ENCODE measurements around the gene ERI3.

Gene ERI3

DNA sequence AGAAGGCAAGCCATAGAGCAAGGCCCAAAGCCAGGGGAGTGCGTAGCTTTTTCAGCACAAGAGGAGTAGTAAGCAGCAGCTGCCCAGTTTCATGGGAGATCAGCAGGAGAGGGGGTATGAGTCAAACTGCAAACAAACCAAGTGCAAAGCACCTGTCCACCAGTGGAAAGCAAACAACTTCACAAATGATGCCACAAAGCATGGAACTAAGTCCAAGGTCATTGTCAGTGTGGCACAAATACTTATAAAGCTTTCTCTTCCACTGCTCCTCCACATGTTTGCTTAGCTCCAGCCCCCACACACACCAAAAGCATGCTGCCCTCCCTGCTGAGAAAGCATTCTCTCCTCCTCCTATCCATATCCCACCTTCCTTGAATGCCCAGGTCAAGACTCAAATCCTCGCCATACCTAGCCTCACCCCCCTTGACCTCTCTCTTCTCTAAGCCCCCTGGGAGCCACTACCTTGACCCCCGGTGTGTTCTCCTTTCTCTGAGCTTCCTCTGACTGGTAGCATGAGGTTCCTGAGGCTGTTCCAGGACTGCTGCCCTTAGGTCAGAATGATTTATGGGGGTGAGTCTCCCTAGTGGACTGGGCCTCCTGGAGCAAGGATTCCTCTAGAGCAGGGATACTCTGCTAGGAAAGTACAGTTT is 71.4 kb downstream of the ERI3 start:
- ATAC-seq (ENCODE audit: low read depth) (no peak), DNase-seq (ENCODE audit: low spot score) (no peak)
- H3K4me1 ChIP-seq (ENCODE audit: insufficient read depth, poor library complexity, severe bottlenecking) = no peaks in the 10 kb centered on the region
- TF ChIP-seq, protein P1, sequence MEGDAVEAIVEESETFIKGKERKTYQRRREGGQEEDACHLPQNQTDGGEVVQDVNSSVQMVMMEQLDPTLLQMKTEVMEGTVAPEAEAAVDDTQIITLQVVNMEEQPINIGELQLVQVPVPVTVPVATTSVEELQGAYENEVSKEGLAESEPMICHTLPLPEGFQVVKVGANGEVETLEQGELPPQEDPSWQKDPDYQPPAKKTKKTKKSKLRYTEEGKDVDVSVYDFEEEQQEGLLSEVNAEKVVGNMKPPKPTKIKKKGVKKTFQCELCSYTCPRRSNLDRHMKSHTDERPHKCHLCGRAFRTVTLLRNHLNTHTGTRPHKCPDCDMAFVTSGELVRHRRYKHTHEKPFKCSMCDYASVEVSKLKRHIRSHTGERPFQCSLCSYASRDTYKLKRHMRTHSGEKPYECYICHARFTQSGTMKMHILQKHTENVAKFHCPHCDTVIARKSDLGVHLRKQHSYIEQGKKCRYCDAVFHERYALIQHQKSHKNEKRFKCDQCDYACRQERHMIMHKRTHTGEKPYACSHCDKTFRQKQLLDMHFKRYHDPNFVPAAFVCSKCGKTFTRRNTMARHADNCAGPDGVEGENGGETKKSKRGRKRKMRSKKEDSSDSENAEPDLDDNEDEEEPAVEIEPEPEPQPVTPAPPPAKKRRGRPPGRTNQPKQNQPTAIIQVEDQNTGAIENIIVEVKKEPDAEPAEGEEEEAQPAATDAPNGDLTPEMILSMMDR (IDR thresholded peaks at IDR 0.05; ENCODE audit: poor library complexity, severe bottlenecking) = no peak
- H3K27me3 ChIP-seq (ENCODE audit: insufficient read depth, poor library complexity, severe bottlenecking) = no peaks in the 10 kb centered on the region
- peaks cover 22% of the 10 kb centered on the region for H3K36me3 ChIP-seq (ENCODE audit: low read depth)
- no peaks in the 10 kb centered on the region for H3K9me3 ChIP-seq (ENCODE audit: severe bottlenecking)
- H3K27ac ChIP-seq (ENCODE audit: poor library complexity, severe bottlenecking) = no peak overlapping the region
- H3K4me3 ChIP-seq (ENCODE audit: severe bottlenecking) = no peak overlapping the region

DNA sequence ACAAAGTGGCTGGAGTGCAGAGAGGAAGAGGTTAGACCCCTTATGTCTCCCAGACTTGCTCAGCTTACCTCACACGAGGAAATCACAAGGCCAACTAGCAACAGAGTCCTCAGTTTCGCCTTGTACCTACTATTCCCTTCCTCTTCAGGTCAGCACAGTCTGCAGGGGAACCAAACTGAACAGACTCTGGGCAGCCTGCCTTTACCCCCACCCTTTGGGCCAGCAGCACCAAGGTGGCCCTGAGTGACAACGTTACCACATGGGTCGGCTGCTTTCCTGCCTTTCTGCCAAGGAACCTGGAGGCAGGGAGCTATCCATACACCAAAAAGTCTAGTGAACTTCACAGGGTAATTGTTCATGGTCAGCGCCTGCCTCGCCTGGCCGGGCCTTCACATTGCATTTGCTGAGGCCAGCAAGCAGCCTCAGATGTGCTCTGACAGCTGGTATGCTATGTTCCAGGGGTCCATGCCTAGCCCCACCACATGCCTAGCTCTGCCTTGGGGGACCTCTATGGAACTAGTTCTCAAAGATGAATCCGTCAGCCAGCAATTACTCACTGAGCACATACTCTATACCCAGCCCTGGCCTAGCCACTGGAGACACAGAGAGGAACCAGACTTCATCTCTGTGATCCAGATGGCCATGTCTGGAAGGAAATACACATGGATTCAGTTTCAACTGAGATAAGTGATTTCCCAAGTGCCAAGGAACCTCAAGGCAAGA is 72.2 kb downstream of the ERI3 start:
- no peaks in the 10 kb centered on the region for H3K9me3 ChIP-seq (ENCODE audit: severe bottlenecking)
- DNase-seq (ENCODE audit: low spot score) = no peak
- H3K36me3 ChIP-seq (ENCODE audit: low read depth) = peaks cover 20% of the 10 kb centered on the region
- no peak overlapping the region for H3K4me3 ChIP-seq (ENCODE audit: severe bottlenecking)
- TF ChIP-seq, protein P1 (IDR thresholded peaks at IDR 0.05; ENCODE audit: poor library complexity, severe bottlenecking) = no peak
- H3K27me3 ChIP-seq (ENCODE audit: insufficient read depth, poor library complexity, severe bottlenecking) = no peaks in the 10 kb centered on the region
- ATAC-seq (ENCODE audit: low read depth) = no peak
- H3K27ac ChIP-seq (ENCODE audit: poor library complexity, severe bottlenecking) = no peak overlapping the region
- H3K4me1 ChIP-seq (ENCODE audit: insufficient read depth, poor library complexity, severe bottlenecking) = no peaks in the 10 kb centered on the region

DNA sequence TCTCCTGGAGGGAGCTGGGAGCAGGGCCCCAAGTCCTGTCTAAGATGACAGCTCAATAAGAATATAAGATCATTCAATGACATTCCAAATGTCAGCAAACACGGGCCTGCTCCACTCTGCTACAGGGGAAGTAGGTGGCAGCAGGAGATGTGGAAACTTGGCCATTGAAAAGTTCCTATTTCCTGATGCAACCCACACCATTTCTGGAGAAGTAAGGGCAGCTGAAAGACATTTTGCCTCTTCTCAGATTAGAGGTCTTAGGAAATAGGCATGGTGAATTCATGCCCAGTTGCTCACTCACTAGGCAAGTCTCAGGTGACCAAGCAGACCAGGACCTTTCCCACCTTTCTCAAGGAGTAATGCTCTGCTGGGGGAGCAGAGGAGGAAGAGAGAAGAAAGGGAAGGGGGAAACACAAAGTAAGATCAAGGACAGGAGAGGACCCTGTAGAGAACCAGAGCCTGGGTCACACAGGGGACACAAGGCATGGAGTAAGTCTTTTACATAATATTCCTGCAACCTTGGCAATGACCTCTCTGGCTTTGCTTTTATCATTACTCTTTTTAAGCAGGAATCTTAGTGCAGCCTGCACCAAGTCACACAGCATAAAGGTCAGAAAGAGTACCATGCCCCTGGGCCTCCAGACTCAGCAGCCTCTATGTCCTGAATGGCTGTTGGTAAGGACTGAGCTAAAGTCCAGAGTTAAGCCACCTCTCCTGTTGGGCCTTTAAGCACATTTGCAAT is 72.9 kb downstream of the ERI3 start:
- TF ChIP-seq, protein P1 (IDR thresholded peaks at IDR 0.05; ENCODE audit: poor library complexity, severe bottlenecking) = no peak
- DNase-seq (ENCODE audit: low spot score) (no peak), ATAC-seq (ENCODE audit: low read depth) (no peak)
- H3K4me1 ChIP-seq (ENCODE audit: insufficient read depth, poor library complexity, severe bottlenecking) = no peaks in the 10 kb centered on the region
- no peak overlapping the region for H3K4me3 ChIP-seq (ENCODE audit: severe bottlenecking)
- no peak overlapping the region for H3K27ac ChIP-seq (ENCODE audit: poor library complexity, severe bottlenecking)
- H3K36me3 ChIP-seq (ENCODE audit: low read depth) = peaks cover 20% of the 10 kb centered on the region
- no peaks in the 10 kb centered on the region for H3K27me3 ChIP-seq (ENCODE audit: insufficient read depth, poor library complexity, severe bottlenecking)
- H3K9me3 ChIP-seq (ENCODE audit: severe bottlenecking) = no peaks in the 10 kb centered on the region

DNA sequence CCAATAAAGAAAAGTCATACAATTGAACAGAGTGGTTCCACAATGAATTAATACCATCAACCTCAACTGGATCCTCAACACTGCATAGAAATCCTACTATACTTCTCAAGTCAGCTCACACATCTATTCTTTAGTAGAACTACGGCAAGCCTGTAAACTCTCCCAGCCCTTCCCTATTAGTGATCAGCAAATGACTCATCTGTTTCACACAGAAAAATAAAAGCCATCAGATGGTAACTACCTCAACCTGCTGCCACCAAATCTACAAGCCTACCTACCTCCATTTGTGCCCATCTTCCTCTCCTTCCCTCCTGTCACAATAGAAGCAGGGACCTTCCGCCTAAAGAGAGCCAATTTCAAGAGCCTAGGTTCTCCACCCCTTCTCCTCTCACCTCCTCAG is 78.2 kb downstream of the ERI3 start:
- no peak overlapping the region for H3K27ac ChIP-seq (ENCODE audit: poor library complexity, severe bottlenecking)
- H3K36me3 ChIP-seq (ENCODE audit: low read depth) = 0 out of 2 replicates have a peak, but pooled peaks cover 4% of the 10 kb centered on the region
- no peak for DNase-seq (ENCODE audit: low spot score)
- ATAC-seq (ENCODE audit: low read depth) = peak; percentile 40; the same call in 2 of the 3 replicates
- no peaks in the 10 kb centered on the region for H3K27me3 ChIP-seq (ENCODE audit: insufficient read depth, poor library complexity, severe bottlenecking)
- TF ChIP-seq, protein P1 (IDR thresholded peaks at IDR 0.05; ENCODE audit: poor library complexity, severe bottlenecking) = no peak
- H3K4me3 ChIP-seq (ENCODE audit: severe bottlenecking) = no peak overlapping the region
- no peaks in the 10 kb centered on the region for H3K4me1 ChIP-seq (ENCODE audit: insufficient read depth, poor library complexity, severe bottlenecking)
- no peaks in the 10 kb centered on the region for H3K9me3 ChIP-seq (ENCODE audit: severe bottlenecking)

All from RWPE2 (cell line).